SK-N-MC (cell line): Measurements from ENCODE around the gene C1QTNF1.

Experiments used
- DNase-seq: peaks from one replicate; pipeline ENCODE4 v3.0.0-alpha.2; 2011; ENCODE audit warnings: low read depth, low spot score
- H3K27ac ChIP-seq: fragments of 200-600 bp; sonication (generic); 2 replicates; pipeline ENCODE4 v1.5.1; 2016; ENCODE audit warnings: mixed run types
- H3K36me3 ChIP-seq: fragments of 200-600 bp; sonication (generic); 2 replicates; pipeline ENCODE4 v1.6.1; 2017; ENCODE audit warnings: antibody characterized with exemption, low read length, mixed read lengths; ENCODE audit not compliant: insufficient read depth
- H3K4me3 ChIP-seq: fragments of 200-600 bp; sonication (generic); 2 replicates; pipeline ENCODE4 v1.5.1; 2016
- H3K9ac ChIP-seq: fragments of 200-600 bp; sonication (generic); 2 replicates; pipeline ENCODE4 v1.8.0; 2017; ENCODE audit warnings: mixed run types, mixed read lengths; ENCODE audit not compliant: insufficient read length
- H3K9me3 ChIP-seq: fragments of 200-600 bp; sonication (generic); 2 replicates; pipeline ENCODE4 v1.6.1; 2017; ENCODE audit warnings: low read depth, mild to moderate bottlenecking, antibody characterized with exemption, low read length, moderate library complexity, mixed read lengths
- EZH2 ChIP-seq: fragments of 200-600 bp; sonication (generic); IDR thresholded peaks from one replicate; pipeline ENCODE4 v1.6.1; 2017; ENCODE audit warnings: antibody characterized with exemption
- FOXP2 ChIP-seq: optimal IDR thresholded peaks from 2 replicates; pipeline ENCODE3; 2011; ENCODE audit warnings: mild to moderate bottlenecking, moderate library complexity; ENCODE audit not compliant: insufficient read depth; ENCODE audit errors: extremely low read length, control extremely low read depth
- POLR2AphosphoS5 ChIP-seq: IDR thresholded peaks from 2 replicates; pipeline ENCODE4 v1.6.1; 2012; ENCODE audit warnings: mild to moderate bottlenecking, low read depth, low read length, borderline replicate concordance

C1QTNF1 gene

GRCh38 chr17:78995761-78996451, 28.1 kb upstream of the C1QTNF1 start:
- Histone ChIP-seq H3K4me3 (no peak overlapping the region), H3K27ac (no peak overlapping the region), H3K9me3 (no peaks in the 10 kb centered on the region), H3K36me3 (peaks cover 39% of the 10 kb centered on the region; the same call in 1 of the 2 replicates), H3K9ac (no peak overlapping the region)
- no peak for DNase-seq
- no peak for TF ChIP-seq EZH2
- TF ChIP-seq FOXP2: no peak

DNA sequence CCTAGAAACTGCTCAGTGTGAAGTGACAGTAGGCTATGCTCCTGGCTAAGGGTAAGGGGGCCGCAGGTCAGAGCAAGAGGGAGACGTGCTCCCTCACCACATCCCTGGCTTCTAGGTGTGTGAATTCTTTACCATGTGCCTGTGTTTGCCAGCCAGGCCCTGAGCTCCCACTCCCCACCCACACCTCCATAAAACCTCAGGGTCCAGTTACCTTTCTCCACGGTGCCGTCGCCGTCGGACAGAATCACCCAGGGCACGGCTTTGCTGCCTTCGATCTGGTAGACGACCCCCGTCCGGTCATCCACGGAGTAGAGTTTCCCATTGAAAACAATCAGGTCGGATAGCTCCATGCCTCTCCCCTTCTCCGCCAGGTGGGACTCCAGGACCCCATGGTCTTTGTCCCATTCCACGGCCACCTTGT, 27.2 kb upstream of the C1QTNF1 start:
- Histone ChIP-seq H3K9me3 (no peaks in the 10 kb centered on the region), H3K4me3 (no peak overlapping the region), H3K36me3 (peaks cover 39% of the 10 kb centered on the region; the same call in 1 of the 2 replicates), H3K27ac (no peak overlapping the region), H3K9ac (no peak overlapping the region)
- no peak for DNase-seq
- TF ChIP-seq POLR2AphosphoS5 (no peak), FOXP2 (no peak), EZH2 (no peak)

- Histone ChIP-seq H3K27ac (no peak overlapping the region), H3K4me3 (no peak overlapping the region), H3K9ac (no peak overlapping the region), H3K9me3 (no peaks in the 10 kb centered on the region), H3K36me3 (peaks cover 39% of the 10 kb centered on the region; the same call in 1 of the 2 replicates)
- DNase-seq: no peak
- TF ChIP-seq EZH2: no peak
- TF ChIP-seq FOXP2: no peak
- no peak for TF ChIP-seq POLR2AphosphoS5
Observed at GRCh38 chr17:78997231-78997741, 26.7 kb upstream of the C1QTNF1 start.

- TF ChIP-seq POLR2AphosphoS5: no peak
- TF ChIP-seq EZH2: no peak
- TF ChIP-seq FOXP2: no peak
- no peaks in the 10 kb centered on the region for H3K9me3 ChIP-seq
- no peak overlapping the region for H3K27ac ChIP-seq
- H3K4me3 ChIP-seq: no peak overlapping the region
- H3K9ac ChIP-seq: no peak overlapping the region
- H3K36me3 ChIP-seq: peaks cover 33% of the 10 kb centered on the region; the same call in 1 of the 2 replicates
- no peak for DNase-seq
Observed at GRCh38 chr17:78997881-78998280, 26.1 kb upstream of the C1QTNF1 start.

- DNase-seq: no peak
- no peaks in the 10 kb centered on the region for H3K9me3 ChIP-seq
- TF ChIP-seq FOXP2 (no peak), EZH2 (no peak), POLR2AphosphoS5 (no peak)
- H3K4me3 ChIP-seq: no peak overlapping the region
- no peak overlapping the region for H3K9ac ChIP-seq
- no peak overlapping the region for H3K27ac ChIP-seq
- peaks cover 29% of the 10 kb centered on the region; the same call in 1 of the 2 replicates for H3K36me3 ChIP-seq
Observed at GRCh38 chr17:78998311-78999055, 25.5 kb upstream of the C1QTNF1 start.

DNA sequence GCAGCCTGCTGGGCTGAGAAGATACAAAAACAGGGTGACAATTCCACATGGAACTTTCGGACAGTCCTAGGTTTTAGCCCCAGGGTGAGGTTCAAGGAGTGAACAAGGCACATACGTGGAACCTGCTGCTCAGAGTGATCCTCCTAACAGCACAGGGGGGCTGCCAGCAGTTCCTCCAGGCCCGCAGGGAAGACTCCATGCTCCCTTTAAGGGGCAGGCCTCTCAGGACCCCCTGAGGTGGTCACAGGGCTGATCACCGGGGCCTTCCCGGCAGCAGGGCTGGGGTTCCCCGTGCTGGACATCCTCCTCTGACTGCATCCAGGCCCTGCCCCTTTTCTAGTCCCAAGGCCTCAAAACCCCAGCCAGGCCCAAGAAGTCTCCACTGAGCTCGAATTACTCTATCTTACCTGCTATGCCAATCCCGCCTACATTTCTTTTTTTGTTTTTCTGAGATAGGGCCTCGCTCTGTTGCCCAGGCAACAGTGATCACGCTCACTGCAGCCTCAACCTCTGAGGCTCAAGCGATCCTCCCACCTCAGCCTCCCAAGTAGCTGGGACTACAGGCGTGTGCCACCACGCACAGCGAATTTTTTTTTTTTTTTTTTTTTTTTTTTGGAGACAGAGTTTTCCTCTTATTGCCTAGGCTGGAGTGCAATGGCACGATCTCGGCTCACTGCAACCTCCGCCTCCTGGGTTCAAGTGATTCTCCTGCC, 24.8 kb upstream of the C1QTNF1 start:
- TF ChIP-seq FOXP2: no peak
- no peak for TF ChIP-seq POLR2AphosphoS5
- TF ChIP-seq EZH2: no peak
- H3K9me3 ChIP-seq: no peaks in the 10 kb centered on the region
- peaks cover 29% of the 10 kb centered on the region; the same call in 1 of the 2 replicates for H3K36me3 ChIP-seq
- no peak overlapping the region for H3K27ac ChIP-seq
- no peak for DNase-seq
- H3K4me3 ChIP-seq: no peak overlapping the region
- no peak overlapping the region for H3K9ac ChIP-seq

GRCh38 chr17:78999947-79000395, 24.0 kb upstream of the C1QTNF1 start:
- TF ChIP-seq EZH2: no peak
- TF ChIP-seq FOXP2: no peak
- TF ChIP-seq POLR2AphosphoS5: no peak
- Histone ChIP-seq H3K4me3 (no peak overlapping the region), H3K27ac (no peak overlapping the region), H3K36me3 (peaks cover 29% of the 10 kb centered on the region; the same call in 1 of the 2 replicates), H3K9ac (no peak overlapping the region), H3K9me3 (no peaks in the 10 kb centered on the region)
- no peak for DNase-seq

DNA sequence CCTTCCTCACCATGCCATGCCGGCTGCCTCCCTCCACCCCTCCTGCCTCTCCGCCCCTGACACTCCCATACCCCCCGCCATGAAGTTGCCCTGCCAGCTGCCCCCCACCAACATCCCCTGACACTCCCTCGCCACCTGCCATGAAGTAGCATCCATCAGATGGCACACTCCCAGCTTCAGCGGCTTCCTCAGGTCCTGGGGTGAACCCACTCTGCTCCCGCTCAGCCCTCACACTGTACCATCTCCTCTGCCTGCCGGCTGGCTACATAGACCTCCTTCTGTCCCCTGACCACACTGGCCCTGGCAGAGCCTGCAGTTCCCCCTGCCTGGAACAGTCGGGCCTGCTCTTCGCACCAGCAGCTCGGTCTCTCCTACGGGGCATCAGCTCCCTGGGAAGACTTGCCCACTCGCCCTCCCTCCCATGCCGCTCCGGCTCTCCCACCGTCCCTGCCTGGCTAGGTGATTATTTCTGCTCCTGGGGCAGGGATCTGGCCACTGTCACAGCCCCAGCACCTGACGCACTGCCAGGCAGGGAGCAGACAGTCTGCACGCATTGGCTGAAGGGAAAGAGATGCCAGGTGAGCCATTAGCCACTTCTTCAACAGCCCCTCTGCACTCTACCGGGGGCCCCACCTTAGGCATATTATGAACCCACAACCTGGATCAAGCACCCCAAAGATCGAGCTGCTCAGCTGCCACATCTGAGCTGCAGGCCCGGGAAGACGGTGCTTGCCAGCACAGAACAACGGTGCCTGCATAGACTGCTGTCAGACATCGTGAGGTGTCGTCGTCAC, 23.4 kb upstream of the C1QTNF1 start:
- TF ChIP-seq EZH2 (no peak), POLR2AphosphoS5 (no peak), FOXP2 (no peak)
- Histone ChIP-seq H3K9me3 (no peaks in the 10 kb centered on the region), H3K27ac (no peak overlapping the region), H3K36me3 (peaks cover 29% of the 10 kb centered on the region; the same call in 1 of the 2 replicates), H3K4me3 (no peak overlapping the region), H3K9ac (no peak overlapping the region)
- DNase-seq: no peak
